ENCODE results near the gene SP4. TPM values are rescaled to one million over a fixed set of nuclear protein-coding genes. Genes with fewer than 3 reads are reported as not detected.
"Not testable (repeated sequence)": the region's sequence is repeated elsewhere in the genome, so short reads cannot be mapped to it uniquely, and the experiment has no call there.

Gene SP4
- total RNA-seq, 1 experiment from 2014 or later, result 14.3 TPM

GRCh38 chr7:21526007-21526406 lies 98.1 kb downstream of the SP4 start:
- peak; percentile 19 for DNase-seq (ENCODE audit: low read depth)

- no peak for DNase-seq (ENCODE audit: low read depth)
These were observed 98.6 kb downstream of the SP4 start for GRCh38 chr7:21526448-21526847.

GRCh38 chr7:21532485-21532884 lies 104.6 kb downstream of the SP4 start:
- not testable (repeated sequence) for DNase-seq (ENCODE audit: low read depth)

GRCh38 chr7:21533646-21534045 lies 105.8 kb downstream of the SP4 start:
- DNase-seq (ENCODE audit: low read depth), result not testable (repeated sequence)

GRCh38 chr7:21536445-21537118 lies 108.7 kb downstream of the SP4 start:
- not testable (repeated sequence) for DNase-seq (ENCODE audit: low read depth)

GRCh38 chr7:21538936-21539495 lies 111.1 kb downstream of the SP4 start:
- DNase-seq (ENCODE audit: low read depth), result no peak

- peak; percentile 49 for DNase-seq (ENCODE audit: low read depth)
These were observed 115.1 kb downstream of the SP4 start, which contains the start of gene DNAH11 for GRCh38 chr7:21542891-21543527. Gene DNAH11, plus strand, starts transcription at chr7:21543039. Its CDS starts 207 bp downstream, at chr7:21543246.

GRCh38 chr7:21543528-21544302 lies 115.8 kb downstream of the SP4 start:
- DNase-seq (ENCODE audit: low read depth), result peak; percentile 59

GRCh38 chr7:21544303-21544656 lies 116.4 kb downstream of the SP4 start:
- no peak for DNase-seq (ENCODE audit: low read depth)

GRCh38 chr7:21544715-21545114 lies 116.8 kb downstream of the SP4 start:
- DNase-seq (ENCODE audit: low read depth), result peak; percentile 22

- no peak for DNase-seq (ENCODE audit: low read depth)
These were observed 119.6 kb downstream of the SP4 start for GRCh38 chr7:21547501-21547900.

- peak; percentile 42 for DNase-seq (ENCODE audit: low read depth)
These were observed 120.6 kb downstream of the SP4 start for GRCh38 chr7:21548491-21548890.

- DNase-seq (ENCODE audit: low read depth), result no peak
These were observed 122.2 kb downstream of the SP4 start for GRCh38 chr7:21550076-21550475.

- no peak for DNase-seq (ENCODE audit: low read depth)
These were observed 123.1 kb downstream of the SP4 start for GRCh38 chr7:21550821-21551531.

GRCh38 chr7:21562385-21562784 lies 134.5 kb downstream of the SP4 start:
- no peak for DNase-seq (ENCODE audit: low read depth)

Other genes starting within 250 kb of the SP4 start
- 10.0 and 10.7 TPM in 2 replicates for gene DNAH11, start 115.0 kb downstream of the SP4 start, total RNA-seq (2014; rRNA removed; shearing (Covaris generic))

All from RPMI7951 (cell line).